K562 (cell line): ENCODE results near the gene TMEM179. TPM values are rescaled to one million over a fixed set of nuclear protein-coding genes. Genes with fewer than 3 reads are reported as not detected.

ENCODE experiments used
- ATAC-seq: fragments of 200-7000 bp; cut with Tn5 transposase; 3 replicates; pipeline ENCODE4 v1.9.1; 2020; ENCODE audit warnings: moderate library complexity
- BruUV-seq: library from RNA; stranded (reverse); fragments of 400-500 nt; replicated peaks from 2 replicates; lab custom pipeline; 2021; lab: Mats Ljungman, UMichigan
- CTCF ChIA-PET: fragments of 300-600 bp; formaldehyde crosslinking; extraction: SDS; loops from one replicate; lab custom pipeline; 2021; ENCODE audit warnings: low intra/inter-chr PET ratio; lab: Yijun Ruan, JAX
- POLR2A ChIA-PET: fragments of 300-600, 350-650 bp; sonication (Branson Sonifier 250); formaldehyde crosslinking; extraction: SDS; loops from one replicate; lab custom pipeline; 2021; ENCODE audit warnings: antibody characterized with exemption, inconsistent platforms; lab: Yijun Ruan, JAX
- DNase-seq, 4 experiments: peaks; one replicate each; pipeline versions ENCODE4 v3.0.0 to v3.0.0-alpha.2; 2011 to 2018; ENCODE audit warnings: low spot score in 3 of 4, mixed read lengths in 3 of 4; ENCODE audit errors: extremely low read depth in 1 of 4
- FAIRE-seq: peaks from 2 replicates; lab custom pipeline; 2011; peaks lifted over from hg19 to GRCh38; lab: Jason Lieb, UNC
- H2AFZ ChIP-seq: 2 replicates; pipeline ENCODE4 v1.6.0; 2011; ENCODE audit warnings: low read depth, low read length, control low read depth, inconsistent platforms
- H3K27ac ChIP-seq: fragments of 200-600 bp; 3 replicates; pipeline ENCODE4 v1.8.0; 2011; ENCODE audit warnings: low read depth, mild to moderate bottlenecking, control low read depth, inconsistent platforms, low read length, moderate library complexity, mixed read lengths; ENCODE audit errors: extremely low read depth
- H3K27me3 ChIP-seq, 2 experiments: fragments of 300-600 bp in 1 of 2; 2 replicates in 1 of 2; 3 replicates in 1 of 2; pipeline versions ENCODE4 v1.6.0 to v1.8.0; 2011; ENCODE audit warnings: inconsistent platforms in 2 of 2, low read length in 2 of 2, mild to moderate bottlenecking in 1 of 2, mixed read lengths in 1 of 2, moderate library complexity in 1 of 2; ENCODE audit not compliant: control insufficient read depth in 2 of 2, insufficient read depth in 2 of 2
- H3K36me3 ChIP-seq: fragments of 300-600 bp; 3 replicates; pipeline ENCODE4 v1.8.0; 2011; ENCODE audit warnings: mild to moderate bottlenecking, low read length, inconsistent platforms; ENCODE audit not compliant: control insufficient read depth, insufficient read depth
- H3K4me1 ChIP-seq, 2 experiments: fragments of 200-600 bp in 1 of 2; replicated peaks in 1 of 2; 2 replicates in 1 of 2; 3 replicates in 1 of 2; pipeline versions ENCODE4 v1.5.1 to v1.8.0; 2011; ENCODE audit warnings: inconsistent platforms in 2 of 2, low read length in 2 of 2, mild to moderate bottlenecking in 1 of 2, mixed read lengths in 1 of 2, moderate library complexity in 1 of 2; ENCODE audit not compliant: control insufficient read depth in 2 of 2, insufficient read depth in 2 of 2
- H3K4me2 ChIP-seq: 2 replicates; pipeline ENCODE4 v1.6.1; 2011; ENCODE audit warnings: low read length, control low read depth, inconsistent platforms, mixed read lengths; ENCODE audit not compliant: insufficient read depth
- H3K4me3 ChIP-seq: fragments of 200-600 bp; sonication (generic), shearing (Covaris generic); 2 replicates; pipeline ENCODE4 v1.5.1; 2016; ENCODE audit warnings: control low read depth, inconsistent platforms
- H3K79me2 ChIP-seq: fragments of 200-600 bp; 3 replicates; pipeline ENCODE4 v1.8.0; 2011; ENCODE audit warnings: low read length, inconsistent platforms; ENCODE audit not compliant: control insufficient read depth, insufficient read depth
- H3K9ac ChIP-seq, 2 experiments: 2 replicates each; pipeline versions ENCODE4 v1.6.0 to v1.6.1; 2011; ENCODE audit warnings: low read depth in 2 of 2, low read length in 2 of 2, control low read depth in 1 of 2, inconsistent platforms in 1 of 2, mild to moderate bottlenecking in 1 of 2, mixed read lengths in 1 of 2; ENCODE audit not compliant: insufficient read depth in 1 of 2
- H3K9me1 ChIP-seq: one replicate; pipeline ENCODE4 v1.6.0; 2011; ENCODE audit warnings: inconsistent platforms, mild to moderate bottlenecking, low read length, moderate library complexity; ENCODE audit not compliant: control insufficient read depth, insufficient read depth
- H3K9me3 ChIP-seq: replicated peaks from 2 replicates; pipeline ENCODE4 v1.5.1; 2011; ENCODE audit warnings: low read depth, low read length, inconsistent platforms; ENCODE audit not compliant: control insufficient read depth, insufficient read depth
- H4K20me1 ChIP-seq: replicated peaks from 2 replicates; pipeline ENCODE4 v1.6.1; 2011; ENCODE audit warnings: low read length, inconsistent platforms, mixed read lengths; ENCODE audit not compliant: control insufficient read depth, insufficient read depth
- BRD4 ChIP-seq: fragments of 200-600 bp; sonication (generic); IDR thresholded peaks from 2 replicates; pipeline ENCODE4 v1.6.1; 2017; ENCODE audit warnings: inconsistent platforms
- CHCHD3 ChIP-seq: fragments of 250-450 bp; sonication (Bioruptor Pico); IDR thresholded peaks from 2 replicates; pipeline ENCODE4 v2.1.2; 2022; ENCODE audit warnings: mild to moderate bottlenecking
- HSF4 ChIP-seq: fragments of 250-450 bp; sonication (Bioruptor Pico); IDR thresholded peaks from 2 replicates; pipeline ENCODE4 v2.1.2; 2022; ENCODE audit warnings: mild to moderate bottlenecking, moderate library complexity, borderline replicate concordance
- IRF2 ChIP-seq: sonication (generic); formaldehyde crosslinking; IDR thresholded peaks from 2 replicates; pipeline ENCODE4 v1.8.1; 2022; ENCODE audit warnings: mild to moderate bottlenecking, missing genetic modification reagents
- SP1 ChIP-seq: sonication (generic); formaldehyde crosslinking; IDR thresholded peaks from 2 replicates; pipeline ENCODE4 v1.8.1; 2022; ENCODE audit warnings: mild to moderate bottlenecking, missing genetic modification reagents
- TRIM28 ChIP-seq: fragments of 450-650 bp; IDR thresholded peaks from 2 replicates; pipeline ENCODE4 v1.6.1; 2017
- ZNF133 ChIP-seq: fragments of 250-450 bp; sonication (Bioruptor Pico); IDR thresholded peaks from 2 replicates; pipeline ENCODE4 v1.4.0; 2020; ENCODE audit warnings: mild to moderate bottlenecking
- ZNF23 ChIP-seq: fragments of 250-450 bp; sonication (Bioruptor Pico); IDR thresholded peaks from 2 replicates; pipeline ENCODE4 v1.4.0; 2020; ENCODE audit warnings: mild to moderate bottlenecking
- whole genome bisulfite sequencing: fragments of 100-300 bp; shearing (Covaris generic); methylation state at CpG from one replicate; pipeline ENCODE4 v1.1.6; 2016; ENCODE audit warnings: low coverage, mixed read lengths; ENCODE audit not compliant: insufficient coverage; ENCODE audit errors: missing lambda C conversion rate; 5-methylcytosine and 5-hydroxymethylcytosine counted together
- in situ Hi-C: fragments of 300-500 bp; cut with MboI; formaldehyde crosslinking; loops from 4 replicates; pipeline ENCODE4 v1.15.0; 2018; ENCODE audit warnings: inconsistent platforms, mixed read lengths
- intact Hi-C: fragments of 100-400 bp; cut with micrococcal nuclease; formaldehyde crosslinking; loops from 2 replicates; pipeline ENCODE4 v1.14.2; 2022
- polyA plus RNA-seq, 8 experiments: library from polyadenylated mRNA; depleted of rRNA in 4 of 8; stranded (reverse) in 5 of 8; unstranded in 3 of 8; fragments of >200 nt; fragmentation: Nextera tagmentation in 2 of 8; fragmentation: Illumina TruSeq in 1 of 8; extraction: Ambion mirVana in 2 of 8; extraction: Trizol in 1 of 8; gene quantifications; 2 replicates each; pipeline versions ENCODE4 v1.2.1 to v1.2.3, GENCODE V29; 2011 to 2014; ENCODE audit warnings: inconsistent platforms in 1 of 8, missing spikeins in 1 of 8
- total RNA-seq, 7 experiments: library from RNA; depleted of rRNA in 6 of 7; stranded (reverse); fragments of >200 nt in 6 of 7; fragmentation: Illumina TruSeq in 2 of 7; extraction: Trizol in 2 of 7; gene quantifications; 2 replicates each; pipeline versions ENCODE4 v1.2.1 to v1.2.3, GENCODE V29; 2011 to 2021; ENCODE audit warnings: low replicate concordance in 1 of 7
- TF ChIP-seq, protein P1 (sequence below): fragments of 250-450 bp; sonication (Bioruptor Pico); IDR thresholded peaks from 2 replicates; pipeline ENCODE4 v1.8.0; 2022; ENCODE audit warnings: inconsistent platforms, mild to moderate bottlenecking, moderate library complexity, borderline replicate concordance
- TF ChIP-seq, protein P2 (sequence below): sonication (generic); formaldehyde crosslinking; IDR thresholded peaks from 2 replicates; pipeline ENCODE4 v1.8.0; 2022; ENCODE audit warnings: mild to moderate bottlenecking, missing genetic modification reagents

The TMEM179 gene
- total and polyA plus RNA-seq, 9 of the 15 experiments (the other 6 are each of a cell fraction or from before 2014, with no cell fraction given), result not detected

DNA sequence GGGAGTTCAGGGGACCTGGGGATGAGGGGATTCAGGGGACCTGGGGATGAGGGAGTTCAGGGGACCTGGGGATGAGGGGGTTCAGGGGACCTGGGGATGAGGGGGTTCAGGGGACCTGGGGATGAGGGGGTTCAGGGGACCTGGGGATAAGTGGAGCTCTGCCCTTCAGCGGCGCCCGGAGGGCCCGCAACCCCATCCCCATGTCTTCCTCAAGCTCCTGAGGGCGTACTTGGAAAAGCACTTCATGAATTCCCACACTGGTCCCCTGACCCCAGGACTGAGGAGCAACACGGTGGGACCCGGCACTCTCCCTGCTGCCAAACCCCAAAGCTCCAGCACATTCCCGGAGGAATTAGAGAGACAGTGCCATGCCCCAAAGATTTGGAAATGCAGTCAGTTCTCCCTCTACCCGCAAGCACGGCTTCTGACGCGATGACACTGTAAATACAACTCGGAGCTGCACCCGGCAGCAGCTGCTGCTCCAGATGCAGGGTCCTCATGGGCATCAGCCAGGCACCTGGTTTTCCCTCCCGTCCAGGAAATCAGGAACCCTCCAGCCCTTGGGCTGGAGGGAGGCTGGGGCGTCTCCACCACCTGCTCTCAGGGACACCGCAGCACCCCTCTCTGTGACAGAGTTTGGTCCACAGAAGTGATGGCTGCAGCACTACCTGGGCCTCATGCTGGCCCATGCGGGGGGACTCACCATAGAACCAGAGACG, 57.8 kb downstream of the TMEM179 start (continued):
- TF ChIP-seq, protein P1, sequence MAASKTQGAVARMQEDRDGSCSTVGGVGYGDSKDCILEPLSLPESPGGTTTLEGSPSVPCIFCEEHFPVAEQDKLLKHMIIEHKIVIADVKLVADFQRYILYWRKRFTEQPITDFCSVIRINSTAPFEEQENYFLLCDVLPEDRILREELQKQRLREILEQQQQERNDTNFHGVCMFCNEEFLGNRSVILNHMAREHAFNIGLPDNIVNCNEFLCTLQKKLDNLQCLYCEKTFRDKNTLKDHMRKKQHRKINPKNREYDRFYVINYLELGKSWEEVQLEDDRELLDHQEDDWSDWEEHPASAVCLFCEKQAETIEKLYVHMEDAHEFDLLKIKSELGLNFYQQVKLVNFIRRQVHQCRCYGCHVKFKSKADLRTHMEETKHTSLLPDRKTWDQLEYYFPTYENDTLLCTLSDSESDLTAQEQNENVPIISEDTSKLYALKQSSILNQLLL (CRISPR knock-in tag), result no peak
- TF ChIP-seq, protein P2, sequence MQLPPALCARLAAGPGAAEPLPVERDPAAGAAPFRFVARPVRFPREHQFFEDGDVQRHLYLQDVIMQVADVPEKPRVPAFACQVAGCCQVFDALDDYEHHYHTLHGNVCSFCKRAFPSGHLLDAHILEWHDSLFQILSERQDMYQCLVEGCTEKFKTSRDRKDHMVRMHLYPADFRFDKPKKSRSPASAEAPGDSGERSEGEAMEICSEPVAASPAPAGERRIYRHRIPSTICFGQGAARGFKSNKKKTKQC (CRISPR knock-in tag), result no peak
- TF ChIP-seq HSF4 (CRISPR knock-in tag), result no peak
- TF ChIP-seq, all 486 proteins: peak for 0

DNA sequence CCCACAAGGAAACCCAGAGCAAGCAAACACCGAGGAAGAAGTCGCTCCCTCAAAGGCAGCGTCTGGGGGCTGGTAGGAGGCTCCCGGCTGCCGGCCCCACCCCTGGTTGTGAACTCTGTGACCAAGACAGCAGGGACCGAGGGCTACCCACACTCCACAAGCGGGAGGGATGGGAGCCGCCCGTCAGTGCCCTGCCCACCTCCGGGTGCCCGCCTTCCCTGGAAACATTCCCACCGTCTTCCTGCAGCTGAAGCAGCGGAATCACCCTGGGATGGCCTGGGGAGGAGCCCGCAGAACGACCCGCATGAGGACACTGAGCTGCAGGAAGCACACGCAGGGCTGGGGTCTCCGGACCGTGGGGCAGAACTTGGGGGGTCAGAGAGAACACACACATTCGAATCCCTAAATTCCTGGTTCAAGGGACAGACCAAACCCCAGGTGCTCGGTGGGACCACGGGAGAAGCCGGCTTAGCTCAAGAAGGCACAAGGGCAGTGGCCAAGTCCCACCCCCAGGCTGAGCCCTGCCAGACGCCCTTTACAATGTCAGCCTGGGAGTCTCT, 58.5 kb downstream of the TMEM179 start:
- intact Hi-C loops, result no loop called here
- no peak for TF ChIP-seq SP1
- TF ChIP-seq ZNF133 (CRISPR knock-in tag), result no peak
- no peak for TF ChIP-seq TRIM28
- TF ChIP-seq ZNF23 (CRISPR knock-in tag), result no peak
- TF ChIP-seq CHCHD3 (CRISPR knock-in tag), result no peak
- no peak for TF ChIP-seq BRD4
- TF ChIP-seq IRF2 (CRISPR knock-in tag), result no peak
- TF ChIP-seq, all 486 proteins: peak for 0
- Histone ChIP-seq H3K27me3 (peaks cover 0 to 27% of the 10 kb centered on the region in 2 experiments; a peak in 4 of 5 replicates), H4K20me1 (no peaks in the 10 kb centered on the region; the same call in none of the 2 replicates), H3K9ac (no peak overlapping the region), H2AFZ (no peak overlapping the region), H3K4me2 (no peak overlapping the region), H3K4me3 (no peak overlapping the region), H3K36me3 (no peaks in the 10 kb centered on the region), H3K4me1 (no peaks in the 10 kb centered on the region), H3K27ac (no peak overlapping the region), H3K79me2 (no peaks in the 10 kb centered on the region), H3K9me1 (no peaks in the 10 kb centered on the region), H3K9me3 (no peaks in the 10 kb centered on the region)
- no TSS peak for BruUV-seq
- FAIRE-seq (no peak), ATAC-seq (no peak), DNase-seq (no peak)
- ChIA-PET CTCF (no interaction called here), POLR2A (interaction anchor here (0.6 to 0.8 kb wide), 2 partner anchors 50 to 387 kb away, joined by 3 read pairs; no protein-coding TSS in a partner anchor)
- 2% methylated on average over 21 of the region's 24 CpGs for WGBS
- in situ Hi-C loops, result no loop called here
